ENCODE data around the gene ROR2.

DNA sequence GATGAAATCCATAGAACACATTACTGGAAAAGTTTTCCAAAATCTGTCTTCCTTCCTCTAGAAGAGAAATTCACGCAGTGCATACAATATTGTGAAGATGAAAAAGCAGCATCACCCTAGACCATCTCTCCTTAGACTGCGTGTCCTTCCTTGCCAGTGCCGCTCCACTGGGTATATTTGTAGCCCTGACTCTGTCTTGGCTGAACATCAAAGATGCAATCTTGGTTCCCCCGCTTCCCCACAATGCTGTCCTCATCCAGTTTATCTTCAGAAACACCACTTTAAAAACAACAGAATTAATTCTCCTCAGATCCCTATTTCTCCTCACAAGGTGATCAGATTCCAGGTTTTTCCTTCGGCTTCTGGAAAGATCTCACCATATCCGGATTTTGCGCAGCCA lies 53.9 kb downstream of the ROR2 start:
- TF ChIP-seq, protein P1, sequence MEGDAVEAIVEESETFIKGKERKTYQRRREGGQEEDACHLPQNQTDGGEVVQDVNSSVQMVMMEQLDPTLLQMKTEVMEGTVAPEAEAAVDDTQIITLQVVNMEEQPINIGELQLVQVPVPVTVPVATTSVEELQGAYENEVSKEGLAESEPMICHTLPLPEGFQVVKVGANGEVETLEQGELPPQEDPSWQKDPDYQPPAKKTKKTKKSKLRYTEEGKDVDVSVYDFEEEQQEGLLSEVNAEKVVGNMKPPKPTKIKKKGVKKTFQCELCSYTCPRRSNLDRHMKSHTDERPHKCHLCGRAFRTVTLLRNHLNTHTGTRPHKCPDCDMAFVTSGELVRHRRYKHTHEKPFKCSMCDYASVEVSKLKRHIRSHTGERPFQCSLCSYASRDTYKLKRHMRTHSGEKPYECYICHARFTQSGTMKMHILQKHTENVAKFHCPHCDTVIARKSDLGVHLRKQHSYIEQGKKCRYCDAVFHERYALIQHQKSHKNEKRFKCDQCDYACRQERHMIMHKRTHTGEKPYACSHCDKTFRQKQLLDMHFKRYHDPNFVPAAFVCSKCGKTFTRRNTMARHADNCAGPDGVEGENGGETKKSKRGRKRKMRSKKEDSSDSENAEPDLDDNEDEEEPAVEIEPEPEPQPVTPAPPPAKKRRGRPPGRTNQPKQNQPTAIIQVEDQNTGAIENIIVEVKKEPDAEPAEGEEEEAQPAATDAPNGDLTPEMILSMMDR (IDR thresholded peaks at IDR 0.05), result no peak
- TF ChIP-seq POLR2A (IDR thresholded peaks at IDR 0.05), result no peak
